ENCODE measurements around the gene HK1.
"Not testable (repeated sequence)": the region's sequence is repeated elsewhere in the genome, so short reads cannot be mapped to it uniquely, and the experiment has no call there.

The HK1 gene

GRCh38 chr10:69278446-69278963 is at the start of gene HK1:
HK1 (plus strand) TSS chr10:69278496.
- peak; percentile 4 for DNase-seq (ENCODE audit: low read depth)

- DNase-seq (ENCODE audit: low read depth): no peak
These were observed 48.7 kb upstream of the HK1 start for GRCh38 chr10:69229616-69229916.

GRCh38 chr10:69230128-69230527 is 48.2 kb upstream of the HK1 start:
- DNase-seq (ENCODE audit: low read depth): no peak

GRCh38 chr10:69232252-69232651 is 46.0 kb upstream of the HK1 start:
- DNase-seq (ENCODE audit: low read depth): no peak

GRCh38 chr10:69232736-69233480 is 45.4 kb upstream of the HK1 start:
- DNase-seq (ENCODE audit: low read depth): no peak

GRCh38 chr10:69234447-69234846 is 43.8 kb upstream of the HK1 start:
- no peak for DNase-seq (ENCODE audit: low read depth)

GRCh38 chr10:69237528-69238159 is 40.7 kb upstream of the HK1 start:
- peak; percentile 69 for DNase-seq (ENCODE audit: low read depth)

GRCh38 chr10:69239136-69239535 is 39.2 kb upstream of the HK1 start:
- DNase-seq (ENCODE audit: low read depth): no peak

- no peak for DNase-seq (ENCODE audit: low read depth)
These were observed 38.4 kb upstream of the HK1 start for GRCh38 chr10:69239816-69240434.

- no peak for DNase-seq (ENCODE audit: low read depth)
These were observed 37.8 kb upstream of the HK1 start for GRCh38 chr10:69240455-69240854.

- DNase-seq (ENCODE audit: low read depth): peak; percentile 61
These were observed 36.7 kb upstream of the HK1 start for GRCh38 chr10:69241575-69241974.

- DNase-seq (ENCODE audit: low read depth): no peak
These were observed 36.0 kb upstream of the HK1 start for GRCh38 chr10:69242040-69242851.

- DNase-seq (ENCODE audit: low read depth): no peak
These were observed 35.5 kb upstream of the HK1 start for GRCh38 chr10:69242852-69243212.

- DNase-seq (ENCODE audit: low read depth): no peak
These were observed 34.5 kb upstream of the HK1 start for GRCh38 chr10:69243817-69244216.

- DNase-seq (ENCODE audit: low read depth): no peak
These were observed 32.3 kb upstream of the HK1 start for GRCh38 chr10:69246036-69246435.

GRCh38 chr10:69246581-69247312 is 31.5 kb upstream of the HK1 start:
- no peak for DNase-seq (ENCODE audit: low read depth)

- DNase-seq (ENCODE audit: low read depth): no peak
These were observed 31.0 kb upstream of the HK1 start for GRCh38 chr10:69247313-69247710.

- no peak for DNase-seq (ENCODE audit: low read depth)
These were observed 30.1 kb upstream of the HK1 start for GRCh38 chr10:69248117-69248730.

- DNase-seq (ENCODE audit: low read depth): no peak
These were observed 28.3 kb upstream of the HK1 start for GRCh38 chr10:69250041-69250440.

- not testable (repeated sequence) for DNase-seq (ENCODE audit: low read depth)
These were observed 26.9 kb upstream of the HK1 start for GRCh38 chr10:69251417-69251816.

GRCh38 chr10:69253171-69253570 is 25.1 kb upstream of the HK1 start:
- DNase-seq (ENCODE audit: low read depth): no peak

Data from stromal cell of bone marrow (primary cell).